PC-9 (cell line): ENCODE measurements around the gene ACTL7A.

Experiments used
- CTCF ChIP-seq: fragments of 200-600 bp; sonication (generic); conservative IDR thresholded peaks from 2 replicates; pipeline ENCODE4 v1.6.1; 2017; ENCODE audit warnings: mixed run types, antibody characterized with exemption, mild to moderate bottlenecking, moderate library complexity
- EZH2 ChIP-seq: fragments of 200-600 bp; sonication (generic); IDR thresholded peaks from 2 replicates; pipeline ENCODE4 v1.8.0; 2017; ENCODE audit warnings: antibody characterized with exemption, low read depth

- TF ChIP-seq CTCF (no peak), EZH2 (no peak)
Measured at GRCh38 chr9:108864446-108864845, 2.4 kb downstream of the ACTL7A start.
